ENCODE measurements around the gene GRM6. TPM values are rescaled to one million over a fixed set of nuclear protein-coding genes. Genes with fewer than 3 reads are reported as not detected.

GRM6 gene
- total RNA-seq, 4 donors from 2014 or later = 0.08 TPM; not detected in 3

GRCh38 chr5:178988436-178989220 lies 6.5 kb downstream of the GRM6 start:
- H3K27ac ChIP-seq = no peak overlapping the region
- TF ChIP-seq POLR2AphosphoS5 (IDR thresholded peaks at IDR 0.05) (no peak), EP300 (IDR thresholded peaks at IDR 0.05) (no peak), CTCF (IDR thresholded peaks at IDR 0.05) (no peak), POLR2A (IDR thresholded peaks at IDR 0.05) (no peak)
- H3K36me3 ChIP-seq = no peaks in the 10 kb centered on the region
- no peak for DNase-seq (ENCODE audit: low spot score in 2 of 2)
- H3K4me3 ChIP-seq = no peak overlapping the region
- whole genome bisulfite sequencing = 91% methylated on average over 26 of the region's 27 CpGs
- no peaks in the 10 kb centered on the region for H3K4me1 ChIP-seq
- H3K9me3 ChIP-seq = peaks cover 34% of the 10 kb centered on the region
- H3K27me3 ChIP-seq = peaks cover 11% of the 10 kb centered on the region

GRCh38 chr5:178986326-178986960 lies 8.7 kb downstream of the GRM6 start:
- no peak overlapping the region for H3K27ac ChIP-seq
- no peaks in the 10 kb centered on the region for H3K27me3 ChIP-seq
- TF ChIP-seq POLR2AphosphoS5 (IDR thresholded peaks at IDR 0.05) = no peak
- TF ChIP-seq EP300 (IDR thresholded peaks at IDR 0.05) = no peak
- TF ChIP-seq POLR2A (IDR thresholded peaks at IDR 0.05) = no peak
- no peak for TF ChIP-seq CTCF (IDR thresholded peaks at IDR 0.05)
- no peak for DNase-seq (ENCODE audit: low spot score in 2 of 2)
- no peaks in the 10 kb centered on the region for H3K36me3 ChIP-seq
- no peaks in the 10 kb centered on the region for H3K4me1 ChIP-seq
- WGBS = 96% methylated on average over 25 of the region's 43 CpGs
- H3K9me3 ChIP-seq = peaks cover 34% of the 10 kb centered on the region
- H3K4me3 ChIP-seq = no peak overlapping the region

- TF ChIP-seq EP300 (IDR thresholded peaks at IDR 0.05) = no peak
- TF ChIP-seq POLR2AphosphoS5 (IDR thresholded peaks at IDR 0.05) = no peak
- no peak for TF ChIP-seq CTCF (IDR thresholded peaks at IDR 0.05)
- TF ChIP-seq POLR2A (IDR thresholded peaks at IDR 0.05) = no peak
- no peak for DNase-seq (ENCODE audit: low spot score in 2 of 2)
- no peaks in the 10 kb centered on the region for H3K36me3 ChIP-seq
- 92% methylated on average over 31 of the region's 37 CpGs for WGBS
- no peaks in the 10 kb centered on the region for H3K27me3 ChIP-seq
- H3K4me1 ChIP-seq = no peaks in the 10 kb centered on the region
- no peak overlapping the region for H3K4me3 ChIP-seq
- no peak overlapping the region for H3K27ac ChIP-seq
- peaks cover 34% of the 10 kb centered on the region for H3K9me3 ChIP-seq
Measured at GRCh38 chr5:178984145-178985072, 10.7 kb downstream of the GRM6 start.

- TF ChIP-seq CTCF (IDR thresholded peaks at IDR 0.05) (no peak), EP300 (IDR thresholded peaks at IDR 0.05) (no peak), POLR2AphosphoS5 (IDR thresholded peaks at IDR 0.05) (no peak), POLR2A (IDR thresholded peaks at IDR 0.05) (no peak)
- no peak for DNase-seq (ENCODE audit: low spot score in 2 of 2)
- no peaks in the 10 kb centered on the region for H3K27me3 ChIP-seq
- WGBS = 91% methylated on average over 10 of the region's 10 CpGs
- peaks cover 32% of the 10 kb centered on the region for H3K9me3 ChIP-seq
- H3K4me3 ChIP-seq = no peak overlapping the region
- H3K4me1 ChIP-seq = no peaks in the 10 kb centered on the region
- no peaks in the 10 kb centered on the region for H3K36me3 ChIP-seq
- no peak overlapping the region for H3K27ac ChIP-seq
Measured at GRCh38 chr5:178983728-178984127, 11.4 kb downstream of the GRM6 start.
